Central memory CD4-positive, alpha-beta T cell (primary cell): ENCODE results near the gene NSMCE3.

ENCODE experiments used
- DNase-seq: peaks from one replicate; pipeline ENCODE4 v3.0.0; 2022

The NSMCE3 gene

GRCh38 chr15:29220852-29221251 lies 48.8 kb downstream of the NSMCE3 start:
- no peak for DNase-seq

DNA sequence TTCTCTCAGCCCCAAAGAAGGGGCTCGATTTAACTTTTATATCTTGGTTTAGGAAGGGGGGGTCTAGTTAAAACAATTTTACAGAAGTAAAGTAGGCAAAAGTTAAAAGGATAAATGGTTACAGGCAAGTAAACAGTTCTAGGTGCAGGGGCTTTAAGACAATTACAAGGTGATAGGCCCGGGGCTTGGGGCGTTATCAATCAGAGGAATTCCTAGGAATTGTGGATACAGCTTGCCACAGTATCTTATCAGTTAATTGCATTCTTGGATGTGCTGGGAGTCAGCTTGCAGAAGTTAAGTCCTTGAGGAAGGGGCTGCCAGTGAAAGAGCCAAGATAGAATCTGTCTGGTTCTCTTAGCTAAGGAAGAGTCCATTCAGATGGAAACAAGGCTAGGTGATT lies 52.7 kb downstream of the NSMCE3 start:
- no peak for DNase-seq
